CD14-positive monocyte (primary cell): Measurements from ENCODE around the gene HMX1. TPM values are rescaled to one million over a fixed set of nuclear protein-coding genes. Genes with fewer than 3 reads are reported as not detected.

Experiments used
- DNase-seq, 3 donors: peaks; one replicate each; pipeline ENCODE4 v3.0.0-alpha.2; 2011 to 2022
- H2AFZ ChIP-seq: 2 replicates; pipeline ENCODE4 v1.6.0; 2012; ENCODE audit warnings: mild to moderate bottlenecking, low read depth, low read length, inconsistent platforms; ENCODE audit not compliant: insufficient read depth, poor library complexity, severe bottlenecking
- H3K27ac ChIP-seq, 2 donors: 1 replicate in 1 of 2; 2 replicates in 1 of 2; pipeline ENCODE4 v1.5.1; 2012 to 2013; ENCODE audit warnings: low read length in 2 of 2, control low read depth in 1 of 2, inconsistent platforms in 1 of 2, low read depth in 1 of 2, mild to moderate bottlenecking in 1 of 2
- H3K27me3 ChIP-seq, 2 donors: one replicate each; pipeline versions ENCODE4 v1.6.0 to v1.6.1; 2011 to 2013; ENCODE audit warnings: low read length in 2 of 2; ENCODE audit not compliant: control insufficient read depth in 2 of 2, insufficient read depth in 2 of 2
- H3K36me3 ChIP-seq, 2 donors: replicated peaks in 1 of 2; 1 replicate in 1 of 2; 2 replicates in 1 of 2; pipeline versions ENCODE4 v1.5.1 to v1.6.1; 2012 to 2013; ENCODE audit warnings: low read length in 2 of 2, control low read depth in 1 of 2, inconsistent platforms in 1 of 2, mild to moderate bottlenecking in 1 of 2; ENCODE audit not compliant: insufficient read depth in 2 of 2, control insufficient read depth in 1 of 2
- H3K4me1 ChIP-seq, 2 donors: 1 replicate in 1 of 2; 2 replicates in 1 of 2; pipeline versions ENCODE4 v1.5.1 to v1.6.1; 2012 to 2013; ENCODE audit warnings: low read length in 2 of 2, control low read depth in 1 of 2, inconsistent platforms in 1 of 2, mild to moderate bottlenecking in 1 of 2, moderate library complexity in 1 of 2; ENCODE audit not compliant: insufficient read depth in 2 of 2, control insufficient read depth in 1 of 2
- H3K4me2 ChIP-seq: replicated peaks from 2 replicates; pipeline ENCODE3; 2012; ENCODE audit warnings: low read length, moderate library complexity, mild to moderate bottlenecking; ENCODE audit not compliant: poor library complexity, severe bottlenecking; ENCODE audit errors: extremely low read depth
- H3K4me3 ChIP-seq, 3 experiments: fragments of 200-600 bp in 1 of 3; sonication (generic) in 1 of 3; replicated peaks in 1 of 3; 1 replicate in 2 of 3; 2 replicates in 1 of 3; pipeline ENCODE4 v1.5.1; 2011 to 2013; ENCODE audit warnings: low read length in 3 of 3, mild to moderate bottlenecking in 3 of 3, control low read depth in 2 of 3, low read depth in 2 of 3, inconsistent platforms in 1 of 3, moderate library complexity in 1 of 3
- H3K79me2 ChIP-seq: 2 replicates; pipeline ENCODE4 v1.6.0; 2012; ENCODE audit warnings: mild to moderate bottlenecking, control low read depth, inconsistent platforms, low read length, moderate library complexity; ENCODE audit not compliant: insufficient read depth
- H3K9ac ChIP-seq: 2 replicates; pipeline ENCODE4 v1.6.0; 2017; ENCODE audit warnings: low read length, mild to moderate bottlenecking; ENCODE audit not compliant: insufficient read depth, poor library complexity, severe bottlenecking
- H3K9me3 ChIP-seq, 2 donors: replicated peaks in 1 of 2; 1 replicate in 1 of 2; 2 replicates in 1 of 2; pipeline versions ENCODE4 v1.5.1 to v1.6.1; 2012 to 2013; ENCODE audit warnings: low read length in 2 of 2, control low read depth in 1 of 2; ENCODE audit not compliant: control insufficient read depth in 1 of 2, insufficient read depth in 1 of 2
- H4K20me1 ChIP-seq: 2 replicates; pipeline ENCODE4 v1.6.0; 2012; ENCODE audit warnings: mild to moderate bottlenecking, low read length, control low read depth, moderate library complexity; ENCODE audit not compliant: insufficient read depth
- H3K27ac Mint-ChIP-seq, 7 donors: one replicate each; pipeline ENCODE4 v1.8.0; 2020; ENCODE audit warnings: mild to moderate bottlenecking in 7 of 7, mixed read lengths in 7 of 7, moderate library complexity in 6 of 7, inconsistent platforms in 2 of 7
- H3K27me3 Mint-ChIP-seq, 3 donors: one replicate each; pipeline ENCODE4 v1.8.0; 2021 to 2022; ENCODE audit warnings: low read depth in 3 of 3, mild to moderate bottlenecking in 3 of 3, mixed read lengths in 3 of 3, moderate library complexity in 3 of 3, inconsistent platforms in 1 of 3
- H3K36me3 Mint-ChIP-seq, 2 donors: one replicate each; pipeline ENCODE4 v1.8.0; 2020; ENCODE audit warnings: mixed read lengths in 2 of 2, inconsistent platforms in 1 of 2, mild to moderate bottlenecking in 1 of 2
- H3K4me1 Mint-ChIP-seq: one replicate; pipeline ENCODE4 v1.8.0; 2020; ENCODE audit warnings: mild to moderate bottlenecking, mixed read lengths
- H3K4me3 Mint-ChIP-seq, 2 donors: one replicate each; pipeline ENCODE4 v1.8.0; 2020; ENCODE audit warnings: mild to moderate bottlenecking in 2 of 2, mixed read lengths in 2 of 2, moderate library complexity in 1 of 2
- H3K9me3 Mint-ChIP-seq, 7 donors: one replicate each; pipeline ENCODE4 v1.8.0; 2020 to 2022; ENCODE audit warnings: mixed read lengths in 7 of 7, mild to moderate bottlenecking in 6 of 7, moderate library complexity in 6 of 7, inconsistent platforms in 2 of 7
- CTCF ChIP-seq: fragments of 200-600 bp; IDR thresholded peaks from one replicate; pipeline ENCODE4 v1.8.0; 2022; ENCODE audit warnings: antibody characterized with exemption, mild to moderate bottlenecking
- WGBS: methylation state at CpG from one replicate; pipeline ENCODE4 v1.1.5; 2013; ENCODE audit warnings: missing lambda C conversion rate; ENCODE audit not compliant: insufficient coverage; 5-methylcytosine and 5-hydroxymethylcytosine counted together
- intact Hi-C, 2 donors: fragments of 100-400 bp; cut with micrococcal nuclease; formaldehyde crosslinking; loops; one replicate each; pipeline versions ENCODE4 v1.15.0 to v1.15.1; 2023
- polyA plus RNA-seq, 3 donors: library from polyadenylated mRNA; depleted of rRNA in 1 of 3; unstranded in 2 of 3; stranded (reverse) in 1 of 3; fragments of 300-500 nt in 2 of 3; fragments of >200 nt in 1 of 3; fragmentation: Illumina TruSeq in 2 of 3; gene quantifications; 1 replicate in 2 of 3; 2 replicates in 1 of 3; pipeline ENCODE4 v1.2.3, GENCODE V29; 2012 to 2021

HMX1 gene
- polyA plus RNA-seq, 3 donors, result not detected

GRCh38 chr4:8909548-8909947 is 37.9 kb upstream of the HMX1 start:
- Mint-ChIP-seq H3K27ac (no peak overlapping the region), H3K4me1 (no peaks in the 10 kb centered on the region), H3K36me3 (no peaks in the 10 kb centered on the region), H3K27me3 (peaks cover 5 to 10% (median 6%) of the 10 kb centered on the region in 3 donors), H3K4me3 (no peak overlapping the region), H3K9me3 (peaks cover 0 to 1% (median 0%) of the 10 kb centered on the region in 7 donors)
- intact Hi-C loops, result no loop called here
- Histone ChIP-seq H3K9me3 (no peaks in the 10 kb centered on the region), H4K20me1 (no peaks in the 10 kb centered on the region), H3K9ac (no peak overlapping the region), H3K27me3 (no peaks in the 10 kb centered on the region), H3K79me2 (no peaks in the 10 kb centered on the region), H3K27ac (no peak overlapping the region), H3K4me2 (no peak overlapping the region), H3K4me3 (no peak overlapping the region), H2AFZ (no peak overlapping the region), H3K36me3 (no peaks in the 10 kb centered on the region), H3K4me1 (no peaks in the 10 kb centered on the region)
- 60% methylated on average over 1 of the region's 9 CpGs for WGBS
- no peak for TF ChIP-seq CTCF
- no peak for DNase-seq

- Histone ChIP-seq H3K27me3 (no peaks in the 10 kb centered on the region), H3K79me2 (no peaks in the 10 kb centered on the region), H3K4me1 (no peaks in the 10 kb centered on the region), H3K4me2 (no peak overlapping the region), H3K9ac (no peak overlapping the region), H4K20me1 (no peaks in the 10 kb centered on the region), H2AFZ (no peak overlapping the region), H3K4me3 (no peak overlapping the region), H3K27ac (no peak overlapping the region), H3K9me3 (no peaks in the 10 kb centered on the region), H3K36me3 (no peaks in the 10 kb centered on the region)
- TF ChIP-seq CTCF, result no peak
- Mint-ChIP-seq H3K4me1 (no peaks in the 10 kb centered on the region), H3K9me3 (peaks cover 0 to 2% (median 0%) of the 10 kb centered on the region in 7 donors), H3K27ac (no peak overlapping the region), H3K27me3 (peaks cover 5 to 10% (median 6%) of the 10 kb centered on the region in 3 donors), H3K36me3 (no peaks in the 10 kb centered on the region), H3K4me3 (no peak overlapping the region)
- intact Hi-C loops, result no loop called here
- WGBS, result 84% methylated on average over 34 of the region's 34 CpGs
- DNase-seq, result no peak
These were observed 36.7 kb upstream of the HMX1 start for GRCh38 chr4:8908206-8908893.
